Measurements from ENCODE around the gene TMPRSS6.

TMPRSS6 gene

GRCh38 chr22:37109242-37109917 lies at the start of gene TMPRSS6:
Gene TMPRSS6, minus strand, starts transcription at chr22:37109713. Its CDS starts 6,296 bp downstream, at chr22:37103417.
- no peak for DNase-seq

GRCh38 chr22:37158963-37159290 lies 49.4 kb upstream of the TMPRSS6 start:
- DNase-seq = no peak

- DNase-seq = peak; percentile 62
Observed at GRCh38 chr22:37157516-37158285, 48.2 kb upstream of the TMPRSS6 start.

- no peak for DNase-seq
Observed at GRCh38 chr22:37156686-37157435, 47.3 kb upstream of the TMPRSS6 start.

GRCh38 chr22:37155971-37156370 lies 46.5 kb upstream of the TMPRSS6 start:
- DNase-seq = no peak

- DNase-seq = peak; percentile 47
Observed at GRCh38 chr22:37154925-37155712, 45.6 kb upstream of the TMPRSS6 start.

GRCh38 chr22:37153901-37154300 lies 44.4 kb upstream of the TMPRSS6 start:
- no peak for DNase-seq

- DNase-seq = no peak
Observed at GRCh38 chr22:37151401-37151800, 41.9 kb upstream of the TMPRSS6 start.

GRCh38 chr22:37150701-37151100 lies 41.2 kb upstream of the TMPRSS6 start:
- no peak for DNase-seq

- DNase-seq = no peak
Observed at GRCh38 chr22:37148742-37149665, 39.5 kb upstream of the TMPRSS6 start.

GRCh38 chr22:37148031-37148651 lies 38.6 kb upstream of the TMPRSS6 start:
- DNase-seq = peak; percentile 36

GRCh38 chr22:37147186-37147990 lies 37.9 kb upstream of the TMPRSS6 start:
- no peak for DNase-seq

- peak; percentile 48 for DNase-seq
Observed at GRCh38 chr22:37146507-37147180, 37.1 kb upstream of the TMPRSS6 start.

GRCh38 chr22:37146051-37146385 lies 36.5 kb upstream of the TMPRSS6 start:
- DNase-seq = no peak

GRCh38 chr22:37145180-37146050 lies 35.9 kb upstream of the TMPRSS6 start:
- DNase-seq = no peak

- DNase-seq = no peak
Observed at GRCh38 chr22:37144180-37144554, 34.7 kb upstream of the TMPRSS6 start.

- DNase-seq = no peak
Observed at GRCh38 chr22:37141971-37142370, 32.5 kb upstream of the TMPRSS6 start.

GRCh38 chr22:37141476-37141875 lies 32.0 kb upstream of the TMPRSS6 start:
- DNase-seq = no peak
